WTC11 (cell line): ENCODE measurements around the gene PCSK4.

Experiments used
- CREM ChIP-seq: sonication (generic); formaldehyde crosslinking; IDR thresholded peaks from 2 replicates; pipeline ENCODE4 v1.8.1; 2022; ENCODE audit warnings: mild to moderate bottlenecking, missing genetic modification reagents, moderate library complexity
- CTCF ChIP-seq: fragments of 200-600 bp; IDR thresholded peaks from 2 replicates; pipeline ENCODE4 v1.8.0; 2022; ENCODE audit warnings: antibody characterized with exemption
- ELF4 ChIP-seq: sonication (generic); formaldehyde crosslinking; IDR thresholded peaks from 2 replicates; pipeline ENCODE4 v1.8.1; 2022; ENCODE audit warnings: low read depth, mild to moderate bottlenecking, moderate library complexity, missing genetic modification reagents
- JUN ChIP-seq: sonication (generic); formaldehyde crosslinking; IDR thresholded peaks from 2 replicates; pipeline ENCODE4 v1.8.0; 2023; ENCODE audit warnings: mild to moderate bottlenecking, missing genetic modification reagents
- MAX ChIP-seq: sonication (generic); formaldehyde crosslinking; IDR thresholded peaks from 2 replicates; pipeline ENCODE4 v1.8.0; 2022; ENCODE audit warnings: mild to moderate bottlenecking, missing genetic modification reagents
- SMAD3 ChIP-seq: sonication (generic); formaldehyde crosslinking; IDR thresholded peaks from 2 replicates; pipeline ENCODE4 v1.8.0; 2022; ENCODE audit warnings: missing genetic modification reagents, mild to moderate bottlenecking, borderline replicate concordance
- SMAD4 ChIP-seq: sonication (generic); formaldehyde crosslinking; IDR thresholded peaks from 2 replicates; pipeline ENCODE4 v1.8.0; 2022; ENCODE audit warnings: mild to moderate bottlenecking, missing genetic modification reagents
- SP1 ChIP-seq: sonication (generic); formaldehyde crosslinking; conservative IDR thresholded peaks from 2 replicates; pipeline ENCODE4 v1.8.1; 2022; ENCODE audit warnings: missing genetic modification reagents
- TEAD4 ChIP-seq: sonication (generic); formaldehyde crosslinking; IDR thresholded peaks from 2 replicates; pipeline ENCODE4 v1.8.0; 2022; ENCODE audit warnings: mild to moderate bottlenecking, missing genetic modification reagents
- ZNF121 ChIP-seq: sonication (generic); formaldehyde crosslinking; IDR thresholded peaks from 2 replicates; pipeline ENCODE4 v1.8.0; 2023; ENCODE audit warnings: missing genetic modification reagents
- ZNF232 ChIP-seq: sonication (generic); formaldehyde crosslinking; IDR thresholded peaks from 2 replicates; pipeline ENCODE4 v1.8.0; 2022; ENCODE audit warnings: mild to moderate bottlenecking, missing genetic modification reagents
- ZNF263 ChIP-seq: sonication (generic); formaldehyde crosslinking; IDR thresholded peaks from 2 replicates; pipeline ENCODE4 v1.8.1; 2022; ENCODE audit warnings: low read depth, mild to moderate bottlenecking, moderate library complexity, missing genetic modification reagents

GRCh38 chr19:1434577-1435060 is 55.5 kb downstream of the PCSK4 start:
- TF ChIP-seq JUN (no peak), SMAD4 (CRISPR knock-in tag) (no peak), CTCF (no peak), MAX (CRISPR knock-in tag) (no peak), TEAD4 (CRISPR knock-in tag) (no peak), SMAD3 (CRISPR knock-in tag) (no peak), ZNF232 (CRISPR knock-in tag) (no peak), ELF4 (CRISPR knock-in tag) (no peak), ZNF263 (CRISPR knock-in tag) (no peak), CREM (CRISPR knock-in tag) (no peak), ZNF121 (no peak), SP1 (no peak)
